A673 (cell line): Measurements from ENCODE around the gene ASIC2.

Experiments used
- EZH2 ChIP-seq: fragments of 200-600 bp; sonication (generic); IDR thresholded peaks from 2 replicates; pipeline ENCODE4 v1.6.1; 2017; ENCODE audit warnings: borderline replicate concordance, low read depth, mild to moderate bottlenecking, mixed read lengths, antibody characterized with exemption, low read length; ENCODE audit not compliant: poor library complexity, severe bottlenecking
- TF ChIP-seq, protein P1 (sequence below): fragments of 300-800, 200-600 bp; sonication (generic); conservative IDR thresholded peaks from 2 replicates; pipeline ENCODE4 v1.5.1; 2017; ENCODE audit warnings: low read depth, mild to moderate bottlenecking, antibody characterized with exemption, low read length, moderate library complexity, mixed read lengths

DNA sequence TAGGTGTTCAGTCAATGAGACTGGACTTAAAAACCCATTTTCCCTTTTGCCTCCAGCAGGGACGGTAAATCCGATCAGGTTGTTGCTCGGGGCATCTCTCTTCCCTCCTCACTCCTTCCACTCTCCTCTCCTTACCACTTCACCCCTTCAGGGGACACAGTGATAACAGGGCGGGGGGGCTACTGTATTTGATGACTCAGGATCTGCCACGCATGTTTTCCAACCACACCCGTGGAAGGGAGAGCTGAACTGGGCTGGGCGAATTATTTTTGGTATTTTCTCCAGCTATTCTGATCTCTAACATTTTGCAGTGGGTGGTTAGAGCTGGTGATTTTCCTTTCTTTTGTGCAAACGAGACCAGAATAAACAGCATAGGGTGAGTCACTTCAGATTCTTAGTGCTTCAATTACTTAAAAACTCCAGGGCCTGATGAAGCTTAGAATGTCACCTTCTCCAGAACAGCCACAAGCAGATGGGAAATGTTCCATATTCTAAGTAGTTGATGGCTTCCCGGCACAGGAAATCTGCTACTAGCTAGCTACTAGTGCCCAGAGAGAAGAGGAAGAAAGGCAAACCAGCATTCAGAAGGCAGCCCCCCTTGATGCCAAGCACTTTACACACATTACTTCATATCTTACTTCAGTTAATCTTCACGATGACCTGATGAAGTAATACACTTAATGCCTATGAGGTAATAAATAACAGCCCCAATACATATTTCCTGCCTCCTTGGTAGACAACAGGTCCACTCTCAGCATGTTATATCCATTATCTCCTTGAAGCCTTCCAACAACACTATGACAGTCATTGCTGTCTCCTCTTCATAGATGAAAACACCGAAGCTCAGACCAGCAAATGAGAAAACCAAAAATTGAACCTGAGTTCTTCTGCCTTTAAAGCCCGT, 74.1 kb downstream of the ASIC2 start:
- TF ChIP-seq, protein P1, sequence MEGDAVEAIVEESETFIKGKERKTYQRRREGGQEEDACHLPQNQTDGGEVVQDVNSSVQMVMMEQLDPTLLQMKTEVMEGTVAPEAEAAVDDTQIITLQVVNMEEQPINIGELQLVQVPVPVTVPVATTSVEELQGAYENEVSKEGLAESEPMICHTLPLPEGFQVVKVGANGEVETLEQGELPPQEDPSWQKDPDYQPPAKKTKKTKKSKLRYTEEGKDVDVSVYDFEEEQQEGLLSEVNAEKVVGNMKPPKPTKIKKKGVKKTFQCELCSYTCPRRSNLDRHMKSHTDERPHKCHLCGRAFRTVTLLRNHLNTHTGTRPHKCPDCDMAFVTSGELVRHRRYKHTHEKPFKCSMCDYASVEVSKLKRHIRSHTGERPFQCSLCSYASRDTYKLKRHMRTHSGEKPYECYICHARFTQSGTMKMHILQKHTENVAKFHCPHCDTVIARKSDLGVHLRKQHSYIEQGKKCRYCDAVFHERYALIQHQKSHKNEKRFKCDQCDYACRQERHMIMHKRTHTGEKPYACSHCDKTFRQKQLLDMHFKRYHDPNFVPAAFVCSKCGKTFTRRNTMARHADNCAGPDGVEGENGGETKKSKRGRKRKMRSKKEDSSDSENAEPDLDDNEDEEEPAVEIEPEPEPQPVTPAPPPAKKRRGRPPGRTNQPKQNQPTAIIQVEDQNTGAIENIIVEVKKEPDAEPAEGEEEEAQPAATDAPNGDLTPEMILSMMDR = no peak
- no peak for TF ChIP-seq EZH2
